Esophagus muscularis mucosa (tissue), 4 donors: ENCODE results near the gene AIDA.

Source experiments
- CTCF ChIP-seq, 3 experiments: fragments of 200-600 bp in 2 of 3; fragments of 450-650 bp in 1 of 3; sonication (generic) in 2 of 3; IDR thresholded peaks; one replicate each; pipeline ENCODE4 v1.5.1; 2017 to 2019; ENCODE audit warnings: antibody characterized with exemption in 3 of 3, mild to moderate bottlenecking in 2 of 3, moderate library complexity in 1 of 3
- EP300 ChIP-seq: sonication (generic); formaldehyde crosslinking; IDR thresholded peaks from one replicate; pipeline ENCODE4 v1.6.1; 2017; ENCODE audit warnings: antibody characterized with exemption
- POLR2A ChIP-seq: fragments of 450-650 bp; IDR thresholded peaks from one replicate; pipeline ENCODE4 v1.6.1; 2017; ENCODE audit warnings: antibody characterized with exemption, moderate library complexity, mild to moderate bottlenecking, low read depth
- POLR2AphosphoS5 ChIP-seq, 2 donors: sonication (generic); formaldehyde crosslinking; IDR thresholded peaks; one replicate each; pipeline ENCODE4 v1.6.1; 2017; ENCODE audit warnings: antibody characterized with exemption in 2 of 2

GRCh38 chr1:222696741-222697140 lies 15.6 kb downstream of the AIDA start:
- TF ChIP-seq CTCF (IDR thresholded peaks at IDR 0.05) (no peak), POLR2A (no peak), POLR2AphosphoS5 (IDR thresholded peaks at IDR 0.05) (no peak), EP300 (no peak)
